Ishikawa (cell line): ENCODE data around the gene PIK3R4.

Experiments
- EP300 ChIP-seq: IDR thresholded peaks from 2 replicates; pipeline ENCODE4 v1.6.1; 2012; ENCODE audit warnings: borderline replicate concordance
- FOXM1 ChIP-seq: IDR thresholded peaks from 2 replicates; pipeline ENCODE4 v1.6.1; 2012; ENCODE audit warnings: low read depth, borderline replicate concordance
- REST ChIP-seq: IDR thresholded peaks from 2 replicates; pipeline ENCODE4 v1.6.1; 2012; ENCODE audit warnings: low read depth, mild to moderate bottlenecking
- TCF12 ChIP-seq: IDR thresholded peaks from 2 replicates; pipeline ENCODE4 v1.6.1; 2012; ENCODE audit warnings: low read depth
- TEAD4 ChIP-seq: IDR thresholded peaks from 2 replicates; pipeline ENCODE4 v1.6.1; 2012

DNA sequence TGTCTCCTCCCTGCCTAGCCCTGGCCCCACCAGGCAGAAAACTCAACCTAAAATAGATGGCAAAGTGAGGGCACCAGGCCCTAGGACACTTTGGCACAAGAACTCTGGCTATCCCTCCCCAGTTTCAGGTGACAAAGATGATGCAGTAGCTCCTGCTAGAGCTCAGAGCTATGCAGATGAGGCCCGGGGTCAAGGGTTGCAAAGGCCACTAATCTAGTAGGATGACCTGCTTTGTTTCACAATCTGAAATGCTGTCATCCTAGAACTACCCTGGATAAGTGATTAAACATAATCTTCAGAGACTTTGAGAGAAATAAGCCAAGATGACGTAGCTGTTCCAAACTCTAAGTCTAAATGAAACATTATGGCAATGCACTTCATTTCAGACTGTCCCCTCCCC, 24.0 kb upstream of the PIK3R4 start:
- TF ChIP-seq REST (no peak), TCF12 (no peak), EP300 (no peak), FOXM1 (no peak), TEAD4 (no peak)
